A549 (cell line): ENCODE measurements around the gene PADI6. TPM values are rescaled to one million over a fixed set of nuclear protein-coding genes. Genes with fewer than 3 reads are reported as not detected.

Experiments used
- ATAC-seq, 2 experiments: fragments of 200-7000 bp in 1 of 2; fragments of >200 bp in 1 of 2; cut with Nextera tagmentation in 1 of 2; cut with Tn5 transposase in 1 of 2; 3 replicates each; pipeline versions ENCODE4 v1.8.0 to v1.9.1; 2018 to 2020; ENCODE audit warnings: mild to moderate bottlenecking in 1 of 2, moderate library complexity in 1 of 2
- CTCF ChIA-PET: fragments of 300-600 bp; sonication (Branson Sonifier 250); formaldehyde crosslinking; extraction: SDS; loops from one replicate; lab custom pipeline; 2021; ENCODE audit warnings: antibody characterized with exemption, inconsistent platforms; lab: Yijun Ruan, JAX
- POLR2A ChIA-PET: fragments of 350-600 bp; formaldehyde crosslinking; extraction: SDS; loops from one replicate; lab custom pipeline; 2021; ENCODE audit warnings: antibody characterized with exemption, inconsistent platforms; lab: Yijun Ruan, JAX
- DNase-seq, 2 experiments: peaks; one replicate each; pipeline versions ENCODE4 v3.0.0 to v3.0.0-alpha.2; 2011 to 2016; ENCODE audit warnings: low read depth in 1 of 2, low spot score in 1 of 2
- FAIRE-seq: peaks from 2 replicates; lab custom pipeline; 2011; peaks lifted over from hg19 to GRCh38; lab: Jason Lieb, UNC
- H3K27ac ChIP-seq, 2 experiments: fragments of >200 bp; sonication (Bioruptor Twin); formaldehyde crosslinking; 3 replicates each; pipeline ENCODE4 v1.5.1; 2016 to 2017
- H3K4me1 ChIP-seq: fragments of >200 bp; sonication (Bioruptor Twin); formaldehyde crosslinking; 3 replicates; pipeline ENCODE4 v1.6.1; 2016
- H3K4me2 ChIP-seq: fragments of >200 bp; sonication (Bioruptor Twin); formaldehyde crosslinking; 3 replicates; pipeline ENCODE4 v1.6.1; 2016
- H3K4me3 ChIP-seq: fragments of >200 bp; sonication (Bioruptor Twin); formaldehyde crosslinking; 3 replicates; pipeline ENCODE4 v1.5.1; 2016
- H3K9me3 ChIP-seq: fragments of >200 bp; sonication (Bioruptor Twin); formaldehyde crosslinking; 3 replicates; pipeline ENCODE4 v1.6.1; 2016
- CBX8 ChIP-seq: fragments of 200-600 bp; sonication (generic); IDR thresholded peaks from 2 replicates; pipeline ENCODE4 v1.6.1; 2016
- CEBPB ChIP-seq, 2 experiments: fragments of >200 bp in 1 of 2; sonication (Bioruptor Twin) in 1 of 2; formaldehyde crosslinking in 1 of 2; IDR thresholded peaks; 2 replicates each; pipeline ENCODE4 v1.6.1; 2012 to 2016
- CHD2 ChIP-seq: fragments of 150-350 bp; IDR thresholded peaks from 2 replicates; pipeline ENCODE4 v1.6.1; 2014; ENCODE audit warnings: low read length; ENCODE audit not compliant: partially characterized antibody
- CHD4 ChIP-seq: fragments of 200-600 bp; sonication (generic); IDR thresholded peaks from 2 replicates; pipeline ENCODE4 v1.6.1; 2016; ENCODE audit warnings: antibody characterized with exemption, mild to moderate bottlenecking, borderline replicate concordance
- EHF ChIP-seq: fragments of 250-450 bp; sonication (Bioruptor Pico); IDR thresholded peaks from 2 replicates; pipeline ENCODE4 v1.5.0; 2020; ENCODE audit warnings: mild to moderate bottlenecking
- EHMT2 ChIP-seq: fragments of 200-600 bp; sonication (generic); IDR thresholded peaks from 2 replicates; pipeline ENCODE4 v1.6.1; 2016; ENCODE audit warnings: antibody characterized with exemption, low read depth, mild to moderate bottlenecking, moderate library complexity
- EP300 ChIP-seq, 2 experiments: fragments of >200 bp; sonication (Bioruptor Twin); formaldehyde crosslinking; IDR thresholded peaks; 2 replicates in 1 of 2; 3 replicates in 1 of 2; pipeline ENCODE4 v1.6.1; 2016 to 2017
- ESRRA ChIP-seq: fragments of 150-350 bp; IDR thresholded peaks from 2 replicates; pipeline ENCODE4 v1.6.1; 2014; ENCODE audit warnings: mild to moderate bottlenecking, low read length, borderline replicate concordance
- FOSL2 ChIP-seq, 2 experiments: fragments of 450-650 bp in 1 of 2; fragments of >200 bp in 1 of 2; sonication (Bioruptor Twin) in 1 of 2; formaldehyde crosslinking; IDR thresholded peaks; 2 replicates each; pipeline versions ENCODE4 v1.5.0 to v1.6.1; 2016 to 2020; ENCODE audit warnings: mild to moderate bottlenecking in 1 of 2, moderate library complexity in 1 of 2
- FOXS1 ChIP-seq: fragments of 250-450 bp; sonication (Bioruptor Pico); IDR thresholded peaks from 2 replicates; pipeline ENCODE4 v1.5.0; 2020; ENCODE audit warnings: mild to moderate bottlenecking, moderate library complexity
- HOXA7 ChIP-seq: fragments of 250-450 bp; sonication (Bioruptor Pico); IDR thresholded peaks from 2 replicates; pipeline ENCODE4 v1.5.0; 2020; ENCODE audit warnings: mild to moderate bottlenecking, moderate library complexity
- JUN ChIP-seq, 2 experiments: fragments of >200 bp; sonication (Bioruptor Twin); formaldehyde crosslinking; IDR thresholded peaks; 2 replicates in 1 of 2; 3 replicates in 1 of 2; pipeline ENCODE4 v1.6.1; 2016 to 2017
- JUNB ChIP-seq: fragments of >200 bp; sonication (Bioruptor Twin); formaldehyde crosslinking; IDR thresholded peaks from 2 replicates; pipeline ENCODE4 v1.6.1; 2016
- KDM1A ChIP-seq: fragments of 200-600 bp; sonication (generic); IDR thresholded peaks from 2 replicates; pipeline ENCODE4 v1.6.1; 2016; ENCODE audit warnings: low read depth, mild to moderate bottlenecking
- KDM5A ChIP-seq: fragments of 200-600 bp; sonication (generic); IDR thresholded peaks from 2 replicates; pipeline ENCODE4 v1.6.1; 2016; ENCODE audit warnings: antibody characterized with exemption, mild to moderate bottlenecking
- NFE2L2 ChIP-seq: fragments of 150-350 bp; conservative IDR thresholded peaks from 2 replicates; pipeline ENCODE4 v1.6.1; 2014; ENCODE audit warnings: low read length
- NR3C1 ChIP-seq: fragments of >200 bp; sonication (Bioruptor Twin); formaldehyde crosslinking; IDR thresholded peaks from 3 replicates; pipeline ENCODE4 v1.6.1; 2017
- PHF8 ChIP-seq: fragments of 200-600 bp; sonication (generic); IDR thresholded peaks from 2 replicates; pipeline ENCODE4 v1.6.1; 2016; ENCODE audit warnings: low read depth, mild to moderate bottlenecking, antibody characterized with exemption, moderate library complexity, borderline replicate concordance
- POLR2AphosphoS2 ChIP-seq: conservative IDR thresholded peaks from 2 replicates; pipeline ENCODE4 v1.6.1; 2012; ENCODE audit warnings: low read length, improper control_type of control experiment, inconsistent platforms
- SMC3 ChIP-seq: fragments of >200 bp; sonication (Bioruptor Twin); formaldehyde crosslinking; IDR thresholded peaks from 3 replicates; pipeline ENCODE4 v1.6.1; 2018; ENCODE audit warnings: inconsistent platforms
- TFCP2L1 ChIP-seq: fragments of 250-450 bp; sonication (Bioruptor Pico); IDR thresholded peaks from 2 replicates; pipeline ENCODE4 v1.5.0; 2021; ENCODE audit warnings: mild to moderate bottlenecking
- ZC3H11A ChIP-seq: fragments of 450-650 bp; IDR thresholded peaks from 2 replicates; pipeline ENCODE4 v1.6.1; 2014; ENCODE audit warnings: antibody characterized with exemption, mild to moderate bottlenecking
- ZSCAN20 ChIP-seq: fragments of 250-450 bp; sonication (Bioruptor Pico); IDR thresholded peaks from 2 replicates; pipeline ENCODE4 v1.8.0; 2022; ENCODE audit warnings: mild to moderate bottlenecking, moderate library complexity
- WGBS: methylation state at CpG from one replicate; pipeline ENCODE4 v1.1.6; 2017; ENCODE audit errors: missing lambda C conversion rate; 5-methylcytosine and 5-hydroxymethylcytosine counted together
- polyA plus RNA-seq, 4 experiments: library from polyadenylated mRNA; depleted of rRNA in 3 of 4; stranded (reverse); fragments of >200 nt; fragmentation: RNase III in 1 of 4; extraction: RNeasy Plus Mini Kit Qiagen cat#74134 plus additional on column Dnase treatment in 1 of 4; gene quantifications; 2 replicates in 3 of 4; 3 replicates in 1 of 4; pipeline ENCODE4 v1.2.3, GENCODE V29; 2011 to 2017
- TF ChIP-seq, protein P1 (sequence below): fragments of >200 bp; sonication (Bioruptor Twin); formaldehyde crosslinking; IDR thresholded peaks from 2 replicates; pipeline ENCODE4 v1.6.1; 2016
- TF ChIP-seq, protein P2 (sequence below): fragments of 250-450 bp; sonication (Bioruptor Pico); IDR thresholded peaks from 2 replicates; pipeline ENCODE4 v1.5.0; 2020; ENCODE audit warnings: low read depth, mild to moderate bottlenecking, moderate library complexity
- TF ChIP-seq, protein P3 (sequence below): fragments of 450-650 bp; IDR thresholded peaks from 2 replicates; pipeline ENCODE4 v1.6.1; 2014; ENCODE audit warnings: antibody characterized with exemption
- TF ChIP-seq, protein P4 (sequence below): IDR thresholded peaks from 2 replicates; pipeline ENCODE4 v1.6.1; 2012
- TF ChIP-seq, protein P5 (sequence below): fragments of >200 bp; sonication (Bioruptor Twin); formaldehyde crosslinking; IDR thresholded peaks from 3 replicates; pipeline ENCODE4 v1.6.1; 2016

Gene PADI6
- polyA plus RNA-seq, 2 of the 4 experiments (the other 2 are of a cell fraction), result not detected

DNA sequence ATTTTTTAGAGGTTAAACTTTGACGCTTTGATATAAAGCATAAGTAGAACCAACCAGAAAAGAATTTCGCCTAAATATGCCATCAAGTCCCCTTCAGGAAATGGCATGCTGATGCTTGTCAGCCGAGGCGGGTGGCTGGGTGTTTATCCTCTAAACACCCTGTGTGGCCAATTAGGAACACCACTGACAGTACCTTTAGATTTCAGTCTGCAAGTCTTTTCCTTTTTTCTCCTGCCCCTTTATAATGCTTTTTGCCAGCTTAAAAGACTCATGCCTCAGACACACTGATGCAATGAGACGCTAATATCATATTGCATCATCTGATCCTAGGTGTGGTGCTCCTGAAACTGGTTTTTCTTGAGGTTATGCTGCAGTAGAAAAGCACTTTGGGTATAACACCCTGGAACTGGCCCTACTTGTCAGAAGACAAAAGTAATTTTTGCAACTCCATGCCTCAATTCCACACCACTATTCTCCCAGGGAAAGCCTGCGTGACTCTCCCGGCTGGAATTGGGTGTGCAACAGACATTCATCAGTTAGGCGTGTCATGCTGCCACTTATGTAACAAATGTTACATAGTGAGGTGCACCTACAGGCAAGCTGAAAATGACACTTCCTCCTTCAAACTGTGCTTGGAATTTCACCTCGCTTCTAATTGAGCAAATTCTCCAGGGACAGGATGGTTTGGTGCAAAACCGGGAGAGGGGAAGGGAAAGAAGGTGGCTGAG is 69.4 kb downstream of the PADI6 start:
- Histone ChIP-seq H3K4me1 (peaks cover 46% of the 10 kb centered on the region), H3K4me2 (peak overlapping the region; percentile 100), H3K4me3 (peak overlapping the region; percentile 98; the same call in 2 of the 3 replicates), H3K27ac (peak overlapping the region; percentile 97 to 99), H3K9me3 (no peaks in the 10 kb centered on the region)
- TF ChIP-seq, protein P1, sequence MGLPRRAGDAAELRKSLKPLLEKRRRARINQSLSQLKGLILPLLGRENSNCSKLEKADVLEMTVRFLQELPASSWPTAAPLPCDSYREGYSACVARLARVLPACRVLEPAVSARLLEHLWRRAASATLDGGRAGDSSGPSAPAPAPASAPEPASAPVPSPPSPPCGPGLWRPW, result 0 out of 2 replicates have a peak, but pooled peaks have one; percentile 15
- TF ChIP-seq EHMT2, result no peak
- peak; percentile 79 to 84; a peak in 3 of 4 replicates for TF ChIP-seq CEBPB (IDR thresholded peaks at IDR 0.05)
- no peak for TF ChIP-seq JUNB
- no peak for TF ChIP-seq SMC3
- TF ChIP-seq CHD4, result no peak
- peak in 1 of 2 experiments; percentile 43; a peak in 1 of 5 replicates for TF ChIP-seq EP300 (IDR thresholded peaks at IDR 0.05)
- TF ChIP-seq KDM1A, result no peak
- TF ChIP-seq CHD2, result no peak
- no peak for TF ChIP-seq CBX8
- no peak for TF ChIP-seq PHF8
- no peak for TF ChIP-seq FOSL2 (IDR thresholded peaks at IDR 0.05)
- TF ChIP-seq FOSL2 (CRISPR knock-in tag; IDR thresholded peaks at IDR 0.05), result peak; percentile 35
- ATAC-seq (peak; percentile 18 to 28; a peak in 3 of 6 replicates), DNase-seq (peak in 1 of 2 experiments; percentile 61), FAIRE-seq (no peak)
- ChIA-PET POLR2A (interaction anchor here (0.9 kb wide), 1 partner anchor 46 kb away, joined by 5 read pairs; no protein-coding TSS in a partner anchor), CTCF (interaction anchor here (0.6 to 2.8 kb wide), 10 partner anchors 10 to 165 kb away, joined by 3 to 11 read pairs (median 3); no protein-coding TSS in a partner anchor)
- 37% methylated on average over 10 of the region's 10 CpGs for WGBS

DNA sequence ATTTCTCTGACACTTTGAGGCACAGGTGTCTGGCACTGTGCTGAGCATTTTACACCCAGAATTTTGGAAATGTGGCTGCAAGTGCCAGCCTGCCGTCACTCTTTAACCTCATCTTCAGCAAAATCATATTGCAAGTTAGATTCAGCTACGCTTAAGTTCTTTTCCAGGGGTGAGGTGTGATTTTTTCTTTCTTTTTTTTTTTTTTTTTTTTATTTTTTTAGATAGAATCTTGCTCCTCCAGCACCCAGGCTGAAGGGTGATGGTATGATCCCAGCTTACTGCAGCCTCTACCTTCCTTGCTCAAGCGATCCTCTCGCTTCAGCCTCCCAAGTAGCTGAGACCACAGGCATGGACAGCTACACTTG is 70.0 kb downstream of the PADI6 start:
- WGBS, result 87% methylated on average over 4 of the region's 4 CpGs

DNA sequence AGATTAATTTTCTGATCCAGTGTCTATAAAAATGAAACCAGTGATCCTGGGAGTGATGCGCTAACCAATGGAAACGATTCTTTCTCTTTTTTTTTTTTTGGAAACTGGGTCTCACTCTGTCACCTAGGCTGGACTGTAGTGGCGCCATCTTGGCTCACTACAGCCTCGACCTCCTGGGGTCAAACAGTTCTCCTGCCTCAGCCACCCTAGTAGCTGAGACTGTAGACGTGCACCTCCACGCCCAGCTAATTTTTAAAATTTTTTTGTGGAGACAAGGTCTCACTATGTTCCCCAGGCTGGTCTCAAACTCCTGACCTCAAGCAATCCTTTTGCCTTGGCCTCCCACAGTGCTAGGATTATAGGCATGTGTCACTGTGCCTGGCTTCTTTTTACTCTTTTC is 70.8 kb downstream of the PADI6 start:
- peaks cover 38% of the 10 kb centered on the region for H3K4me1 ChIP-seq
- peak overlapping the region; percentile 65 for H3K4me2 ChIP-seq
- CTCF ChIA-PET, result interaction anchor here (0.7 to 1.4 kb wide), 7 partner anchors 10 to 174 kb away, joined by 3 to 4 read pairs (median 3); no protein-coding TSS in a partner anchor
- no peak for DNase-seq
- TF ChIP-seq ZSCAN20 (CRISPR knock-in tag), result no peak
- no peak for TF ChIP-seq NFE2L2
- no peak for TF ChIP-seq EHF (CRISPR knock-in tag)
- TF ChIP-seq HOXA7 (CRISPR knock-in tag), result no peak
- no peak for TF ChIP-seq ESRRA
- no peak for TF ChIP-seq TFCP2L1 (CRISPR knock-in tag)
- TF ChIP-seq SMC3, result no peak
- TF ChIP-seq JUNB, result no peak
- TF ChIP-seq, protein P2, sequence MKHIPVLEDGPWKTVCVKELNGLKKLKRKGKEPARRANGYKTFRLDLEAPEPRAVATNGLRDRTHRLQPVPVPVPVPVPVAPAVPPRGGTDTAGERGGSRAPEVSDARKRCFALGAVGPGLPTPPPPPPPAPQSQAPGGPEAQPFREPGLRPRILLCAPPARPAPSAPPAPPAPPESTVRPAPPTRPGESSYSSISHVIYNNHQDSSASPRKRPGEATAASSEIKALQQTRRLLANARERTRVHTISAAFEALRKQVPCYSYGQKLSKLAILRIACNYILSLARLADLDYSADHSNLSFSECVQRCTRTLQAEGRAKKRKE (CRISPR knock-in tag), result no peak
- TF ChIP-seq POLR2AphosphoS2, result no peak
- TF ChIP-seq FOXS1, result no peak
- TF ChIP-seq EP300 (IDR thresholded peaks at IDR 0.05), result no peak
- no peak for TF ChIP-seq NR3C1
- TF ChIP-seq FOSL2 (IDR thresholded peaks at IDR 0.05), result no peak
- TF ChIP-seq FOSL2 (CRISPR knock-in tag; IDR thresholded peaks at IDR 0.05), result no peak
- TF ChIP-seq, protein P3, sequence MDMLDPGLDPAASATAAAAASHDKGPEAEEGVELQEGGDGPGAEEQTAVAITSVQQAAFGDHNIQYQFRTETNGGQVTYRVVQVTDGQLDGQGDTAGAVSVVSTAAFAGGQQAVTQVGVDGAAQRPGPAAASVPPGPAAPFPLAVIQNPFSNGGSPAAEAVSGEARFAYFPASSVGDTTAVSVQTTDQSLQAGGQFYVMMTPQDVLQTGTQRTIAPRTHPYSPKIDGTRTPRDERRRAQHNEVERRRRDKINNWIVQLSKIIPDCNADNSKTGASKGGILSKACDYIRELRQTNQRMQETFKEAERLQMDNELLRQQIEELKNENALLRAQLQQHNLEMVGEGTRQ, result no peak
- TF ChIP-seq KDM5A, result no peak
- TF ChIP-seq, protein P4, sequence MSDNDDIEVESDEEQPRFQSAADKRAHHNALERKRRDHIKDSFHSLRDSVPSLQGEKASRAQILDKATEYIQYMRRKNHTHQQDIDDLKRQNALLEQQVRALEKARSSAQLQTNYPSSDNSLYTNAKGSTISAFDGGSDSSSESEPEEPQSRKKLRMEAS, result no peak
- TF ChIP-seq, protein P5, sequence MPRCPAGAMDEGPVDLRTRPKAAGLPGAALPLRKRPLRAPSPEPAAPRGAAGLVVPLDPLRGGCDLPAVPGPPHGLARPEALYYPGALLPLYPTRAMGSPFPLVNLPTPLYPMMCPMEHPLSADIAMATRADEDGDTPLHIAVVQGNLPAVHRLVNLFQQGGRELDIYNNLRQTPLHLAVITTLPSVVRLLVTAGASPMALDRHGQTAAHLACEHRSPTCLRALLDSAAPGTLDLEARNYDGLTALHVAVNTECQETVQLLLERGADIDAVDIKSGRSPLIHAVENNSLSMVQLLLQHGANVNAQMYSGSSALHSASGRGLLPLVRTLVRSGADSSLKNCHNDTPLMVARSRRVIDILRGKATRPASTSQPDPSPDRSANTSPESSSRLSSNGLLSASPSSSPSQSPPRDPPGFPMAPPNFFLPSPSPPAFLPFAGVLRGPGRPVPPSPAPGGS, result no peak
- no peak for TF ChIP-seq ZC3H11A
- ATAC-seq, result no peak
- POLR2A ChIA-PET, result interaction anchor here (1.0 kb wide), 1 partner anchor 33 kb away, joined by 3 read pairs; no protein-coding TSS in a partner anchor
- H3K9me3 ChIP-seq, result no peaks in the 10 kb centered on the region
- WGBS, result 81% methylated on average over 6 of the region's 6 CpGs
- peak overlapping the region; percentile 97 to 99 for H3K27ac ChIP-seq
- H3K4me3 ChIP-seq, result no peak overlapping the region
- FAIRE-seq, result no peak

More for the DNA sequence above, 70.0 kb downstream of the PADI6 start:
- TF ChIP-seq ZC3H11A, result no peak
- no peak for TF ChIP-seq JUN (IDR thresholded peaks at IDR 0.05)
- TF ChIP-seq, all 56 proteins: peak for 0
- ChIA-PET POLR2A (no interaction called here), CTCF (interaction anchor here (0.6 to 1.4 kb wide), 8 partner anchors 10 to 175 kb away, joined by 3 to 5 read pairs (median 3); no protein-coding TSS in a partner anchor)
- ATAC-seq, result no peak
- Histone ChIP-seq H3K4me1 (peaks cover 40% of the 10 kb centered on the region), H3K4me3 (no peak overlapping the region), H3K9me3 (no peaks in the 10 kb centered on the region), H3K4me2 (peak overlapping the region; percentile 100), H3K27ac (peak overlapping the region; percentile 97 to 99)
- FAIRE-seq, result no peak
- no peak for DNase-seq
